Head of caudate nucleus (tissue), 42 donors: ENCODE measurements around the gene NLGN1.
A peak's percentile ranks its signal among the peaks of the same experiment; 100 is the strongest.
"Not testable (repeated sequence)": the region's sequence is repeated elsewhere in the genome, so short reads cannot be mapped to it uniquely, and the experiment has no call there.

Experiments used
- DNase-seq, 42 donors: peaks; one replicate each; pipeline versions ENCODE4 v3.0.0 to v3.0.0-alpha.2; 2020 to 2021; ENCODE audit warnings: mixed read lengths in 7 of 42
- intact Hi-C: fragments of 100-400 bp; cut with DNase I; formaldehyde crosslinking; loops from one replicate; pipeline ENCODE4 v1.15.0; 2022

NLGN1 gene

GRCh38 chr3:173397161-173398110 lies at the start of gene NLGN1:
Gene NLGN1 (plus strand): TSS chr3:173397744.
- intact Hi-C loops, result loop anchor here (10.0 kb wide), 1 partner anchor 517 kb away; no protein-coding TSS in a partner anchor
- DNase-seq, result peak; percentile 55 to 92 (median 82)

DNA sequence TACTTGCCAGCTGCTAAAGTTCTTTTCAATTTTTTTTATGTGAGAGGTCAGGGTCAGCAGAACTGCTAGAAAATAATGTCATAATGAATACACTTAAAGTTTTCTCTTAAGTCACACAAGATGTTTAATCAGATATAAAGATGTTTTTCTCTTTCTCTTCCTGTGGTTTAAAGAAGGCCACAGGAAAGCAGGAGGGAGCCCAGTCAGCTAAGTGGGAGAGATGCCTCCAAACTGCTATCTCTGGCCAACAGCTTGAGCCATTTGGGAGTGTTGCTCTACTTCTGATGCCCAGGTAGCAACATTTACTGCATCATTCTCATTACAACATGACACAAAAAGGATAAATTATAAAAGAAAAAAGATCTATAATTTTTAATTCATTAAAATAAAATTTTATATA lies 45.7 kb upstream of the NLGN1 start:
- DNase-seq, result no peak
- intact Hi-C loops, result no loop called here

- intact Hi-C loops, DNase-seq: not testable (repeated sequence)
Measured at GRCh38 chr3:173353137-173353536, 44.4 kb upstream of the NLGN1 start.

- intact Hi-C loops, result no loop called here
- DNase-seq, result no peak
Measured at GRCh38 chr3:173354124-173354523, 43.4 kb upstream of the NLGN1 start.

DNA sequence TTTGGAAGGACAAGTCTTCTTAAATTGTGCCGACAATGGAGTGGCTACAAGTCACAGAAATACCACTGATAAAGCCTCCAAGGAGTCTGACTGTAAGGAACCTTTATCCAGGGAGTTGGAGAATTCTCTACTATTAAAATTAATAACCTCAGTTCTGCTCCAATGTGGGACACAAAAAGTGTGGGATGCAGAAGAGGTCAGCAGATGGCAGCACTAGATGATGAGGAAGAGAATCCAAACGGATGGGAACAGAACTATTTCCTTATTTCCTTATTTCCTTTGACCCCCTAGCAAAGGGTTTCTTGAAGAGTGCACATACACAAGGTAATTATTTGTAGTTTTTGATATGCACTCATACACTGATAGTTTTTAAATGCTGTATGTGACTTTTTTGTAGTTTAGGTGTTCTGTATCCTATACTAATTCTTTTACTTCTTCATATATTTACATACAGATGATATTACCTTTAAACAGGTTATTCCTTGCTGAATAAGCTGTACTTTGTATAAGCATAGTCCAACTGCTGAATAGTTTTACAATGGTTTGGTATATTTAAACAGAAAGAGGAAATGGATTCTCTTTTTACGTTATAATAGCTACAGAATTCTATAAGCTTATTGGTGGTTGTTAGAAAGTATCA lies 25.6 kb upstream of the NLGN1 start:
- peak in 39 of 42 donors; percentile 4 to 85 (median 60) for DNase-seq
- intact Hi-C loops, result no loop called here

- intact Hi-C loops, result no loop called here
- DNase-seq, result no peak
Measured at GRCh38 chr3:173380681-173381080, 16.9 kb upstream of the NLGN1 start.

DNA sequence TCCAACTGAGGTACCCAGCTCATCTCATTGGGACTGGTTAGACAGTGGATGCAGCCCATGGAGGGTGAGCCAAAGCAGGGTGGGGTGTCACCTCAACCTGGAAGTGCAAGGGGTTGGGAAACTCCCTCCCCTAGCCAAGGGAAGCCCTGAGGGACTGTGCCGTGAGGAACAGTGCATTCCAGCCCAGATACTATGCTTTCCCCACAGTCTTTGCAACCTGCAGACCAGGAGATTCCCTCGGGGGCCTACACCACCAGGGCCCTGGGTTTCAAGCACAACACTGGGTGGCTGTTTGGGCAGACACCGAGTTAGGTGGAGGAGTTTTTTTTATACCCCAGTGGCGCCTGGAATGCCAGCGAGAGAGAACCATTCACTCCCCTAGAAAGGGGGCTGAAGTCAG lies 15.6 kb upstream of the NLGN1 start:
- DNase-seq, intact Hi-C loops: not testable (repeated sequence)

GRCh38 chr3:173395073-173395411 lies 2.5 kb upstream of the NLGN1 start:
- intact Hi-C loops, result loop anchor here (10.0 kb wide), 1 partner anchor 520 kb away; no protein-coding TSS in a partner anchor
- peak in 5 of 42 donors; percentile 23 to 70 (median 55) for DNase-seq

- peak; percentile 71 to 96 (median 91) for DNase-seq
- intact Hi-C loops, result loop anchor here (10.0 kb wide), 1 partner anchor 519 kb away; no protein-coding TSS in a partner anchor
Measured at GRCh38 chr3:173395412-173396181, 1.9 kb upstream of the NLGN1 start.

DNA sequence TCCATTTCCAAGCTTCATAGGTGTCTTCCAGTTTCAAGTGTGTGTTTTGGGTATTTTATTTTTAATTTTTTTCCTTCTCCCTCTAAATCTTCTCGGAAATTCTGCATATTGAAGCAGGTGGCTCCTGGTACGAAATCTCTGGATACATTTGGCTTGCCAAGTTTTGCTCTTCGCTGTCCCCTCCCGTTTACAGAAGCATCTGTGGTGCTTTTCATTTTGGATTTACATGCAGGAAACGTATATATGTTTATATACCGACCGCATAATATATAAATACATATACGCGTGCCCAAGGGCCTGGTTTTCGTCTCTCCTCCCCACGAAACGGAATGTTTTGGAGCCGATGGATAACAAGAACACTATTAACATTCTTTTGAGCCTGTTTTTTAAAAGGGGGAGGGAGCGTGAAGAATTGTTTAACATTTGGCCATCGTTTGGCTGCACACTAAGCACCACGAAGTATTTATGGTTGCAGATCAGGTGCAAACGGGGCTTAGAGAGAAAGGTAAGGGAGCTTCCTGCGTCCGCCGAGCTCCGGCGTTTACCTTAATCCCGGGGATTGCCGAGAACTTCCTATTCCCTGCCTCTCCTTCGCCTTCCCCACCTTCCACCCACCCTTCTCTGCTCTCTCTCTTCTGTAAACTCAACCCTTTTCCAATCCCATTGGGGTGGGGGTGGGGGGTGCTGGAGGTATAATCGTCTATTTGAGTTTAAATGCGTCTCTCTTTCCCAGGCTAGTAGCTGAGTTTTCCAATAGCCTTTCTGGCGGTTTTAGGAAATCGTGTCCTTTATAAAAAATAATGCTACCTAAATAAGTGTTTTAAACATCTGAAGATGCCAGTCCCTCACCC lies 1.1 kb upstream of the NLGN1 start:
- intact Hi-C loops, result loop anchor here (10.0 kb wide), 1 partner anchor 518 kb away; no protein-coding TSS in a partner anchor
- peak in 41 of 42 donors; percentile 21 to 76 (median 51) for DNase-seq

DNA sequence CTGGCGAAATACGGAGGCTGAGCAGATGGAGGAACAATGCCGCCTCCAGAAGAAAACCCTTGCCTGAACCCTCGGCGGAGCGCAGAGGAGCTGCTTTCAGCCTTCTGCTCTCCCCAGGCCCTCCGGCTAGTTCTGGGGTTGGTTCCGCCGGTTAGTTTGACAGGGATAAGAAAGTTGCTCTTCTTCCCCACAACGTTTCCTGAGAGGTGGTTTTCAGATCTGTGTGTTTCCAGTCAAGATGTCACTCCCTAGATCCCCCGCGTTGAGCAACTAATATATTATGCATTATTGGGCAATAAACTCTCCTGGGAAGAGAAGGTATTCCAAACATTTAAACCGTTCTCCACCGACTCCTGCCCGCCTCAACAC lies 551 bp downstream of the NLGN1 start:
- intact Hi-C loops, result loop anchor here (10.0 kb wide), 1 partner anchor 517 kb away; no protein-coding TSS in a partner anchor
- DNase-seq, result peak in 1 of 42 donors; percentile 23

GRCh38 chr3:173399044-173399443 lies 1.5 kb downstream of the NLGN1 start:
- no peak for DNase-seq
- intact Hi-C loops, result loop anchor here (10.0 kb wide), 1 partner anchor 516 kb away; no protein-coding TSS in a partner anchor

DNA sequence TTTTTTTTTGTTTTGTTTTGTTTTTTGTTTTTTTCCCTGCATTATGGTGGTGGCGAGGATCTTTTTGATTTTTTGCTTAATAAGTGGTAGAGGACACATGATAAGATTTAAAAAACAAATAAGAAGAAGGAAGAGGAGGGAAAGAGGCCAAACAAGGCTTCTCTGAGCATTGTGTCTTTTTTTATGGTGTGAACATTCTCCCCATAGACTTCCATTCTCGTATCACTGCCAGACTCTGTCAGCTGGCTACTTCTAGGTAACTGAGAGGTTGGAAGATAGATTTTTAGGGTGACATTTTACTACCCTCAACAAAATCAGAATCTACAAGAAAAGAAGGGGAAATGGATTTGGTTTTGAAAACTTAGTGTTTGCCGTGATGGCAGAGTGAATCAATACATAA lies 3.8 kb downstream of the NLGN1 start:
- no peak for DNase-seq

GRCh38 chr3:173402656-173403055 lies 5.1 kb downstream of the NLGN1 start:
- intact Hi-C loops, result no loop called here
- DNase-seq, result peak in 1 of 42 donors; percentile 33

More for the DNA sequence above, 3.8 kb downstream of the NLGN1 start:
- intact Hi-C loops, result no loop called here

DNA sequence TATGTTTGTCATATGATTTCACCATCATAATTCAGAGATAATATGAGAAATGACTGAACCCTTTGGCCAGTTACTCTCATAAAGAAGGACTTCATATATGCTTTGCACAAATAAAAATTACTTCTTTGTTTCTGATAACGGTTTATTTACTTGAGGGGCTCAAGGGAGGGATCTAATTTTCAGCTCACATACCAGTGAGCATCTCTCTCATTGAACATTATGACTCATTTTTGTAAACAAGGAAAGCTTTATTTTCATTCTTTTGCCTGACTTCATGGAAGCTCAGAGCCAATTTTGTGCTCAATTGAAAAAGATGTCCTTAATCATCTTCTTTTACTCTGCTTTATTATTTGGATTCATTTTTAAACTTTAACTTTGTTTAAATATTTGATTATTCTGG lies 5.8 kb downstream of the NLGN1 start:
- intact Hi-C loops, result no loop called here
- DNase-seq, result no peak

- intact Hi-C loops, result no loop called here
- peak in 1 of 42 donors; percentile 16 for DNase-seq
Measured at GRCh38 chr3:173404156-173404555, 6.6 kb downstream of the NLGN1 start.

DNA sequence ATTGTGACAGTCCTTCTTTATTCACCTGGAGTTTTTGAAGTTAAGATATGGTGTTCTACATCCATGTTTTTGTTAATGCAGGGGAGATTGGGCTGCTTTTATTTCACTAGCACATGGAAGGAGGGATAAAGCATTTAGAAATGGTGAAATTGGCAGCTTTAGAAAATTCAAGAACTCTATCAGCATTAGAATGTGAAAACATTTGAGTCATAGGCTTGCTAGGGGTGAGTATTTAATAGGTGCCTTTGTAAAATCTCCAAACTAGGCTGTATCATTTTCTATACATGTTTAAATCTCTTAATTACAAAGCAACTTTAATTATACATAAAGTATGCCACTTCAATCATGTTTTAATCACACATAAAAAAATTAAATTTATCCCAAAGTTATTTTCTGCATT lies 12.9 kb downstream of the NLGN1 start:
- DNase-seq, result no peak
- intact Hi-C loops, result loop anchor here (10.0 kb wide), 1 partner anchor 144 kb away; no protein-coding TSS in a partner anchor

GRCh38 chr3:173410849-173411248 lies 13.3 kb downstream of the NLGN1 start:
- DNase-seq, result peak in 12 of 42 donors; percentile 8 to 63 (median 22)
- intact Hi-C loops, result loop anchor here (10.0 kb wide), 1 partner anchor 144 kb away; no protein-coding TSS in a partner anchor
